ENCODE results near the gene KY. TPM values are rescaled to one million over a fixed set of nuclear protein-coding genes. Genes with fewer than 3 reads are reported as not detected.
A peak's percentile ranks its signal among the peaks of the same experiment; 100 is the strongest.

Gene KY
- total and polyA plus RNA-seq, 2 experiments from 2014 or later, result not detected

DNA sequence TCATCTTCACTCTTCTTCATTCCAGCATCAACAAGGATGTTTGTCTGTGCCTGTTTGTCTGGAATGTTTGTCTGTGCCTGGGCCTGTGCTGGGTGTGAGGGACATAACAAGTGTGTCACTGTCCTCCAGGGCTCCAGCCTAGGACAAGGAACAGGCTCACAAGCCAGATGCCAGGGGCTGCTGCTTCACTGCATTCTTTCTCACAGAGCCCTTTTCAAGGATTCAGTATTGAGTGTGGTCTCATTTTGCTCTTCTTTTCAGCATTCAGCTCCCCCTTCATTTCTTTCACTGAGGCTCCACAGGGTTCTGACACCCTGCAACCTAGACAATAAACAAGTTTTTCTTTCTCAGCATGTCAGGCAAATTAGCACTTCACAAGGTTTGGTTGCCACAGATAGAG lies 43.6 kb upstream of the KY start:
- peaks cover 8% of the 10 kb centered on the region; the same call in 2 of the 3 replicates for H3K4me1 Mint-ChIP-seq
- H3K4me3 Mint-ChIP-seq, result no peak overlapping the region
- H3F3A ChIP-seq (replicated peaks; ENCODE audit: low read depth), result no peaks in the 10 kb centered on the region
- no peaks in the 10 kb centered on the region for H3K36me3 Mint-ChIP-seq (ENCODE audit: low read depth)
- H3K27ac Mint-ChIP-seq, result no peak overlapping the region
- H3K4me1 ChIP-seq (ENCODE audit: insufficient read depth), result no peaks in the 10 kb centered on the region
- no peaks in the 10 kb centered on the region for H3K79me2 ChIP-seq (replicated peaks; ENCODE audit: insufficient read depth)
- TF ChIP-seq, protein P1, sequence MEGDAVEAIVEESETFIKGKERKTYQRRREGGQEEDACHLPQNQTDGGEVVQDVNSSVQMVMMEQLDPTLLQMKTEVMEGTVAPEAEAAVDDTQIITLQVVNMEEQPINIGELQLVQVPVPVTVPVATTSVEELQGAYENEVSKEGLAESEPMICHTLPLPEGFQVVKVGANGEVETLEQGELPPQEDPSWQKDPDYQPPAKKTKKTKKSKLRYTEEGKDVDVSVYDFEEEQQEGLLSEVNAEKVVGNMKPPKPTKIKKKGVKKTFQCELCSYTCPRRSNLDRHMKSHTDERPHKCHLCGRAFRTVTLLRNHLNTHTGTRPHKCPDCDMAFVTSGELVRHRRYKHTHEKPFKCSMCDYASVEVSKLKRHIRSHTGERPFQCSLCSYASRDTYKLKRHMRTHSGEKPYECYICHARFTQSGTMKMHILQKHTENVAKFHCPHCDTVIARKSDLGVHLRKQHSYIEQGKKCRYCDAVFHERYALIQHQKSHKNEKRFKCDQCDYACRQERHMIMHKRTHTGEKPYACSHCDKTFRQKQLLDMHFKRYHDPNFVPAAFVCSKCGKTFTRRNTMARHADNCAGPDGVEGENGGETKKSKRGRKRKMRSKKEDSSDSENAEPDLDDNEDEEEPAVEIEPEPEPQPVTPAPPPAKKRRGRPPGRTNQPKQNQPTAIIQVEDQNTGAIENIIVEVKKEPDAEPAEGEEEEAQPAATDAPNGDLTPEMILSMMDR (conservative IDR thresholded peaks at IDR 0.05; ENCODE audit: low read depth in 2 of 2), result no peak
- TF ChIP-seq EZH2 (IDR thresholded peaks at IDR 0.05; ENCODE audit: low read depth, unreplicated experiment), result no peak
- TF ChIP-seq NANOG (IDR thresholded peaks at IDR 0.05; ENCODE audit: borderline replicate concordance), result no peak
- TF ChIP-seq ZNF331 (CRISPR knock-in tag; IDR thresholded peaks at IDR 0.05; ENCODE audit: low read depth), result no peak
- TF ChIP-seq ZNF114 (CRISPR knock-in tag; IDR thresholded peaks at IDR 0.05), result no peak
- TF ChIP-seq STAT1 (IDR thresholded peaks at IDR 0.05; ENCODE audit: unreplicated experiment), result no peak
- TF ChIP-seq, protein P2, sequence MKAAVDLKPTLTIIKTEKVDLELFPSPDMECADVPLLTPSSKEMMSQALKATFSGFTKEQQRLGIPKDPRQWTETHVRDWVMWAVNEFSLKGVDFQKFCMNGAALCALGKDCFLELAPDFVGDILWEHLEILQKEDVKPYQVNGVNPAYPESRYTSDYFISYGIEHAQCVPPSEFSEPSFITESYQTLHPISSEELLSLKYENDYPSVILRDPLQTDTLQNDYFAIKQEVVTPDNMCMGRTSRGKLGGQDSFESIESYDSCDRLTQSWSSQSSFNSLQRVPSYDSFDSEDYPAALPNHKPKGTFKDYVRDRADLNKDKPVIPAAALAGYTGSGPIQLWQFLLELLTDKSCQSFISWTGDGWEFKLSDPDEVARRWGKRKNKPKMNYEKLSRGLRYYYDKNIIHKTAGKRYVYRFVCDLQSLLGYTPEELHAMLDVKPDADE (IDR thresholded peaks at IDR 0.05), result no peak
- TF ChIP-seq, protein P3, sequence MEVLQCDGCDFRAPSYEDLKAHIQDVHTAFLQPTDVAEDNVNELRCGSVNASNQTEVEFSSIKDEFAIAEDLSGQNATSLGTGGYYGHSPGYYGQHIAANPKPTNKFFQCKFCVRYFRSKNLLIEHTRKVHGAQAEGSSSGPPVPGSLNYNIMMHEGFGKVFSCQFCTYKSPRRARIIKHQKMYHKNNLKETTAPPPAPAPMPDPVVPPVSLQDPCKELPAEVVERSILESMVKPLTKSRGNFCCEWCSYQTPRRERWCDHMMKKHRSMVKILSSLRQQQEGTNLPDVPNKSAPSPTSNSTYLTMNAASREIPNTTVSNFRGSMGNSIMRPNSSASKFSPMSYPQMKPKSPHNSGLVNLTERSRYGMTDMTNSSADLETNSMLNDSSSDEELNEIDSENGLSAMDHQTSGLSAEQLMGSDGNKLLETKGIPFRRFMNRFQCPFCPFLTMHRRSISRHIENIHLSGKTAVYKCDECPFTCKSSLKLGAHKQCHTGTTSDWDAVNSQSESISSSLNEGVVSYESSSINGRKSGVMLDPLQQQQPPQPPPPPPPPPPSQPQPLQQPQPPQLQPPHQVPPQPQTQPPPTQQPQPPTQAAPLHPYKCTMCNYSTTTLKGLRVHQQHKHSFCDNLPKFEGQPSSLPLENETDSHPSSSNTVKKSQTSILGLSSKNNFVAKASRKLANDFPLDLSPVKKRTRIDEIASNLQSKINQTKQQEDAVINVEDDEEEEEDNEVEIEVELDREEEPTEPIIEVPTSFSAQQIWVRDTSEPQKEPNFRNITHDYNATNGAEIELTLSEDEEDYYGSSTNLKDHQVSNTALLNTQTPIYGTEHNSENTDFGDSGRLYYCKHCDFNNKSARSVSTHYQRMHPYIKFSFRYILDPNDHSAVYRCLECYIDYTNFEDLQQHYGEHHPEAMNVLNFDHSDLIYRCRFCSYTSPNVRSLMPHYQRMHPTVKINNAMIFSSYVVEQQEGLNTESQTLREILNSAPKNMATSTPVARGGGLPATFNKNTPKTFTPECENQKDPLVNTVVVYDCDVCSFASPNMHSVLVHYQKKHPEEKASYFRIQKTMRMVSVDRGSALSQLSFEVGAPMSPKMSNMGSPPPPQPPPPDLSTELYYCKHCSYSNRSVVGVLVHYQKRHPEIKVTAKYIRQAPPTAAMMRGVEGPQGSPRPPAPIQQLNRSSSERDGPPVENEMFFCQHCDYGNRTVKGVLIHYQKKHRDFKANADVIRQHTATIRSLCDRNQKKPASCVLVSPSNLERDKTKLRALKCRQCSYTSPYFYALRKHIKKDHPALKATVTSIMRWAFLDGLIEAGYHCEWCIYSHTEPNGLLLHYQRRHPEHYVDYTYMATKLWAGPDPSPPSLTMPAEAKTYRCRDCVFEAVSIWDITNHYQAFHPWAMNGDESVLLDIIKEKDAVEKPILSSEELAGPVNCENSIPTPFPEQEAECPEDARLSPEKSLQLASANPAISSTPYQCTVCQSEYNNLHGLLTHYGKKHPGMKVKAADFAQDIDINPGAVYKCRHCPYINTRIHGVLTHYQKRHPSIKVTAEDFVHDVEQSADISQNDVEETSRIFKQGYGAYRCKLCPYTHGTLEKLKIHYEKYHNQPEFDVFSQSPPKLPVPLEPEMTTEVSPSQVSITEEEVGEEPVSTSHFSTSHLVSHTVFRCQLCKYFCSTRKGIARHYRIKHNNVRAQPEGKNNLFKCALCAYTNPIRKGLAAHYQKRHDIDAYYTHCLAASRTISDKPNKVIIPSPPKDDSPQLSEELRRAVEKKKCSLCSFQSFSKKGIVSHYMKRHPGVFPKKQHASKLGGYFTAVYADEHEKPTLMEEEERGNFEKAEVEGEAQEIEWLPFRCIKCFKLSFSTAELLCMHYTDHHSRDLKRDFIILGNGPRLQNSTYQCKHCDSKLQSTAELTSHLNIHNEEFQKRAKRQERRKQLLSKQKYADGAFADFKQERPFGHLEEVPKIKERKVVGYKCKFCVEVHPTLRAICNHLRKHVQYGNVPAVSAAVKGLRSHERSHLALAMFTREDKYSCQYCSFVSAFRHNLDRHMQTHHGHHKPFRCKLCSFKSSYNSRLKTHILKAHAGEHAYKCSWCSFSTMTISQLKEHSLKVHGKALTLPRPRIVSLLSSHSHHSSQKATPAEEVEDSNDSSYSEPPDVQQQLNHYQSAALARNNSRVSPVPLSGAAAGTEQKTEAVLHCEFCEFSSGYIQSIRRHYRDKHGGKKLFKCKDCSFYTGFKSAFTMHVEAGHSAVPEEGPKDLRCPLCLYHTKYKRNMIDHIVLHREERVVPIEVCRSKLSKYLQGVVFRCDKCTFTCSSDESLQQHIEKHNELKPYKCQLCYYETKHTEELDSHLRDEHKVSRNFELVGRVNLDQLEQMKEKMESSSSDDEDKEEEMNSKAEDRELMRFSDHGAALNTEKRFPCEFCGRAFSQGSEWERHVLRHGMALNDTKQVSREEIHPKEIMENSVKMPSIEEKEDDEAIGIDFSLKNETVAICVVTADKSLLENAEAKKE (CRISPR knock-in tag; IDR thresholded peaks at IDR 0.05), result no peak
- no peak for TF ChIP-seq CREB1 (CRISPR knock-in tag; IDR thresholded peaks at IDR 0.05; ENCODE audit: low read depth)
- no peak for TF ChIP-seq JUNB (IDR thresholded peaks at IDR 0.05; ENCODE audit: unreplicated experiment)
- TF ChIP-seq EZH2phosphoT487 (IDR thresholded peaks at IDR 0.05; ENCODE audit: unreplicated experiment), result no peak
- TF ChIP-seq POLR2AphosphoS5 (IDR thresholded peaks at IDR 0.05; ENCODE audit: low read depth), result no peak
- no peaks in the 10 kb centered on the region for H4K20me1 ChIP-seq (replicated peaks; ENCODE audit: insufficient read depth)
- H3K27ac ChIP-seq (ENCODE audit: low read depth), result no peak overlapping the region
- peaks cover 32% of the 10 kb centered on the region for H3K27me3 Mint-ChIP-seq (ENCODE audit: insufficient read depth, low read depth, poor library complexity)
- H3K9me2 ChIP-seq (ENCODE audit: insufficient read depth), result no peaks in the 10 kb centered on the region
- H3K4me3 ChIP-seq, result no peak overlapping the region
- no peak overlapping the region for H3K4me2 ChIP-seq
- 0 out of 2 replicates have a peak, but pooled peaks cover 4% of the 10 kb centered on the region for H3K27me3 ChIP-seq (ENCODE audit: insufficient read depth)
- no peak overlapping the region for H2AFZ ChIP-seq
- DNase-seq (ENCODE audit: low spot score) (peak; percentile 10), ATAC-seq (peak; percentile 85)
- H3K9me3 Mint-ChIP-seq, result no peaks in the 10 kb centered on the region
- H3K36me3 ChIP-seq (ENCODE audit: insufficient read depth), result no peaks in the 10 kb centered on the region

Data from GM23338 (cell line).